Activated CD4-positive, alpha-beta T cell treated with anti-CD3 and anti-CD28 coated beads for 48 hours (primary cell): Measurements from ENCODE around the gene CTDSPL.
"Not testable (repeated sequence)": the region's sequence is repeated elsewhere in the genome, so short reads cannot be mapped to it uniquely, and the experiment has no call there.

ENCODE experiments used
- DNase-seq: peaks from one replicate; pipeline ENCODE4 v3.0.0-alpha.2; 2020

Gene CTDSPL

GRCh38 chr3:37970802-37971201 lies 109.1 kb downstream of the CTDSPL start:
- no peak for DNase-seq

- no peak for DNase-seq
These were observed 109.8 kb downstream of the CTDSPL start for GRCh38 chr3:37971467-37971866.

- not testable (repeated sequence) for DNase-seq
These were observed 110.4 kb downstream of the CTDSPL start for GRCh38 chr3:37972056-37972455.

GRCh38 chr3:37973246-37974054 lies 111.8 kb downstream of the CTDSPL start:
- DNase-seq = no peak

- peak; percentile 74 for DNase-seq
These were observed 112.7 kb downstream of the CTDSPL start for GRCh38 chr3:37974121-37975083.

- no peak for DNase-seq
These were observed 118.1 kb downstream of the CTDSPL start for GRCh38 chr3:37979541-37980461.

- DNase-seq = no peak
These were observed 119.0 kb downstream of the CTDSPL start for GRCh38 chr3:37980462-37981347.

- DNase-seq = no peak
These were observed 119.6 kb downstream of the CTDSPL start for GRCh38 chr3:37981348-37981664.

GRCh38 chr3:37982331-37982730 lies 120.7 kb downstream of the CTDSPL start:
- no peak for DNase-seq

- DNase-seq = no peak
These were observed 122.4 kb downstream of the CTDSPL start for GRCh38 chr3:37984051-37984450.

- DNase-seq = no peak
These were observed 122.9 kb downstream of the CTDSPL start for GRCh38 chr3:37984596-37984995.

- no peak for DNase-seq
These were observed 124.1 kb downstream of the CTDSPL start for GRCh38 chr3:37985637-37986320.

GRCh38 chr3:37986479-37987314 lies 125.0 kb downstream of the CTDSPL start:
- DNase-seq = no peak

GRCh38 chr3:37987315-37987697 lies 125.6 kb downstream of the CTDSPL start:
- no peak for DNase-seq

- no peak for DNase-seq
These were observed 126.1 kb downstream of the CTDSPL start for GRCh38 chr3:37987751-37988179.

GRCh38 chr3:37988376-37988775 lies 126.7 kb downstream of the CTDSPL start:
- DNase-seq = not testable (repeated sequence)

- no peak for DNase-seq
These were observed 127.3 kb downstream of the CTDSPL start for GRCh38 chr3:37988931-37989525.

- DNase-seq = no peak
These were observed 128.3 kb downstream of the CTDSPL start for GRCh38 chr3:37989821-37990480.

- no peak for DNase-seq
These were observed 128.8 kb downstream of the CTDSPL start, which contains the start of gene VILL for GRCh38 chr3:37990527-37990926. VILL (plus strand) TSS chr3:37990786; CDS start chr3:37993673, 2,887 bp downstream.
